Fibroblast of lung (primary cell): ENCODE data around the gene HYPK. TPM values are rescaled to one million over a fixed set of nuclear protein-coding genes. Genes with fewer than 3 reads are reported as not detected.
A peak's percentile ranks its signal among the peaks of the same experiment; 100 is the strongest.
"Not testable (repeated sequence)": the region's sequence is repeated elsewhere in the genome, so short reads cannot be mapped to it uniquely, and the experiment has no call there.

Experiments used
- DNase-seq, 2 donors: peaks; one replicate each; pipeline versions ENCODE4 v3.0.0 to v3.0.0-alpha.2; 2010; ENCODE audit warnings: low read depth in 2 of 2
- H2AFZ ChIP-seq: 2 replicates; pipeline ENCODE4 v1.5.1; 2012; ENCODE audit warnings: low read length, control low read depth, inconsistent platforms
- H3K27ac ChIP-seq: 2 replicates; pipeline ENCODE4 v1.5.1; 2011; ENCODE audit warnings: low read length, control low read depth; ENCODE audit not compliant: insufficient read depth
- H3K27me3 ChIP-seq: 2 replicates; pipeline ENCODE4 v1.5.1; 2011; ENCODE audit warnings: mild to moderate bottlenecking, low read length; ENCODE audit not compliant: control insufficient read depth, insufficient read depth
- H3K36me3 ChIP-seq: 2 replicates; pipeline ENCODE4 v1.5.1; 2011; ENCODE audit warnings: low read length; ENCODE audit not compliant: control insufficient read depth, insufficient read depth
- H3K4me1 ChIP-seq: 2 replicates; pipeline ENCODE4 v1.5.1; 2011; ENCODE audit warnings: low read length; ENCODE audit not compliant: control insufficient read depth, insufficient read depth; ENCODE audit errors: extremely low read depth
- H3K4me2 ChIP-seq: 2 replicates; pipeline ENCODE4 v1.5.1; 2011; ENCODE audit warnings: low read length, control low read depth; ENCODE audit not compliant: insufficient read depth; ENCODE audit errors: extremely low read depth
- H3K4me3 ChIP-seq, 4 experiments: fragments of 200-600 bp in 1 of 4; sonication (generic) in 1 of 4; replicated peaks in 1 of 4; 2 replicates each; pipeline ENCODE4 v1.5.1; 2011 to 2016; ENCODE audit warnings: low read length in 4 of 4, low read depth in 3 of 4, mild to moderate bottlenecking in 3 of 4, control low read depth in 2 of 4, inconsistent platforms in 1 of 4, mixed read lengths in 1 of 4; ENCODE audit not compliant: insufficient read depth in 1 of 4; ENCODE audit errors: control extremely low read depth in 1 of 4
- H3K79me2 ChIP-seq: 2 replicates; pipeline ENCODE4 v1.5.1; 2012; ENCODE audit warnings: mild to moderate bottlenecking, low read length, inconsistent platforms; ENCODE audit not compliant: control insufficient read depth, insufficient read depth
- H3K9ac ChIP-seq: 2 replicates; pipeline ENCODE4 v1.5.1; 2011; ENCODE audit warnings: mild to moderate bottlenecking, low read length, control low read depth; ENCODE audit not compliant: insufficient read depth
- H3K9me3 ChIP-seq: 2 replicates; pipeline ENCODE4 v1.5.1; 2012; ENCODE audit warnings: low read depth, low read length; ENCODE audit not compliant: control insufficient read depth, insufficient read depth
- H4K20me1 ChIP-seq: 2 replicates; pipeline ENCODE4 v1.5.1; 2011; ENCODE audit warnings: low read length; ENCODE audit not compliant: control insufficient read depth, insufficient read depth; ENCODE audit errors: extremely low read depth
- EZH2 ChIP-seq: IDR thresholded peaks from 2 replicates; pipeline ENCODE4 v1.5.1; 2012; ENCODE audit warnings: low read length, control low read depth, mild to moderate bottlenecking; ENCODE audit errors: missing control alignments
- polyA plus RNA-seq, 2 donors: library from polyadenylated mRNA; depleted of rRNA in 1 of 2; stranded (reverse) in 1 of 2; unstranded in 1 of 2; fragments of >200 nt; gene quantifications; 2 replicates each; pipeline ENCODE4 v1.2.1, GENCODE V29; 2011 to 2012; ENCODE audit warnings: missing spikeins in 1 of 2
- total RNA-seq: library from RNA; depleted of rRNA; stranded (reverse); fragments of >200 nt; gene quantifications from 2 replicates; pipeline ENCODE4 v1.2.1, GENCODE V29; 2014
- TF ChIP-seq, protein P1 (sequence below), 2 donors: IDR thresholded peaks in 1 of 2; conservative IDR thresholded peaks in 1 of 2; 1 replicate in 1 of 2; 2 replicates in 1 of 2; pipeline ENCODE4 v1.5.1; 2011 to 2012; ENCODE audit warnings: low read length in 2 of 2, control low read depth in 1 of 2, inconsistent platforms in 1 of 2, low read depth in 1 of 2, mild to moderate bottlenecking in 1 of 2

The HYPK gene
- total and polyA plus RNA-seq, 2 donors (not counting 1 experiment from before 2014, with no cell fraction given): 8.6 to 8.7 TPM

DNA sequence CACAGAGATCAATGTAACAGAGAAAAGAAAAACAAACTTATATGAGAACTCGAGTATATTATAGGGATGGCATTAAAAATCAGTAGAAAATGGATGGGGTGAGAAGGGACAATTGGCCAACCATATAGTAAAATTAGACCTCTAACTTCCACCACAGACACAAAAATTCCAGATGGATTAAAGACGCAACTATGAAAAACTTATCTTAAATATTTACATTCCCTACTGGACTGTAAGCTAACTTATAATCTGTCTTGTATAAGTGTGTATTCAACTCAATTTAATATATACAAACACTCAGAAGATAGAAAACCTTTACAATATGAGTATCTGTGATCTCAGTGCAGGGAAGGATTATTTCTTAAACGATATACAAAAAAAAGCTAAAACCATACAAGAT is 21.1 kb downstream of the HYPK start:
- Histone ChIP-seq H3K79me2 (peaks cover 54% of the 10 kb centered on the region), H3K36me3 (no peaks in the 10 kb centered on the region), H3K9me3 (no peaks in the 10 kb centered on the region), H3K9ac (no peak overlapping the region), H4K20me1 (no peaks in the 10 kb centered on the region), H3K4me1 (no peaks in the 10 kb centered on the region), H3K27me3 (no peaks in the 10 kb centered on the region), H3K27ac (peak overlapping the region; percentile 17), H3K4me2 (peak overlapping the region; percentile 39), H3K4me3 (peak overlapping the region in 3 of 4 experiments; percentile 28 to 39 (median 33)), H2AFZ (no peak overlapping the region)
- DNase-seq: peak in 1 of 2 donors; percentile 61
- TF ChIP-seq, protein P1, sequence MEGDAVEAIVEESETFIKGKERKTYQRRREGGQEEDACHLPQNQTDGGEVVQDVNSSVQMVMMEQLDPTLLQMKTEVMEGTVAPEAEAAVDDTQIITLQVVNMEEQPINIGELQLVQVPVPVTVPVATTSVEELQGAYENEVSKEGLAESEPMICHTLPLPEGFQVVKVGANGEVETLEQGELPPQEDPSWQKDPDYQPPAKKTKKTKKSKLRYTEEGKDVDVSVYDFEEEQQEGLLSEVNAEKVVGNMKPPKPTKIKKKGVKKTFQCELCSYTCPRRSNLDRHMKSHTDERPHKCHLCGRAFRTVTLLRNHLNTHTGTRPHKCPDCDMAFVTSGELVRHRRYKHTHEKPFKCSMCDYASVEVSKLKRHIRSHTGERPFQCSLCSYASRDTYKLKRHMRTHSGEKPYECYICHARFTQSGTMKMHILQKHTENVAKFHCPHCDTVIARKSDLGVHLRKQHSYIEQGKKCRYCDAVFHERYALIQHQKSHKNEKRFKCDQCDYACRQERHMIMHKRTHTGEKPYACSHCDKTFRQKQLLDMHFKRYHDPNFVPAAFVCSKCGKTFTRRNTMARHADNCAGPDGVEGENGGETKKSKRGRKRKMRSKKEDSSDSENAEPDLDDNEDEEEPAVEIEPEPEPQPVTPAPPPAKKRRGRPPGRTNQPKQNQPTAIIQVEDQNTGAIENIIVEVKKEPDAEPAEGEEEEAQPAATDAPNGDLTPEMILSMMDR (conservative IDR thresholded peaks at IDR 0.05 in 1 of 2, IDR thresholded peaks at IDR 0.05 in 1 of 2; ENCODE audit: low read depth in 1 of 2, low read length in 2 of 2): no peak
- TF ChIP-seq EZH2: no peak

DNA sequence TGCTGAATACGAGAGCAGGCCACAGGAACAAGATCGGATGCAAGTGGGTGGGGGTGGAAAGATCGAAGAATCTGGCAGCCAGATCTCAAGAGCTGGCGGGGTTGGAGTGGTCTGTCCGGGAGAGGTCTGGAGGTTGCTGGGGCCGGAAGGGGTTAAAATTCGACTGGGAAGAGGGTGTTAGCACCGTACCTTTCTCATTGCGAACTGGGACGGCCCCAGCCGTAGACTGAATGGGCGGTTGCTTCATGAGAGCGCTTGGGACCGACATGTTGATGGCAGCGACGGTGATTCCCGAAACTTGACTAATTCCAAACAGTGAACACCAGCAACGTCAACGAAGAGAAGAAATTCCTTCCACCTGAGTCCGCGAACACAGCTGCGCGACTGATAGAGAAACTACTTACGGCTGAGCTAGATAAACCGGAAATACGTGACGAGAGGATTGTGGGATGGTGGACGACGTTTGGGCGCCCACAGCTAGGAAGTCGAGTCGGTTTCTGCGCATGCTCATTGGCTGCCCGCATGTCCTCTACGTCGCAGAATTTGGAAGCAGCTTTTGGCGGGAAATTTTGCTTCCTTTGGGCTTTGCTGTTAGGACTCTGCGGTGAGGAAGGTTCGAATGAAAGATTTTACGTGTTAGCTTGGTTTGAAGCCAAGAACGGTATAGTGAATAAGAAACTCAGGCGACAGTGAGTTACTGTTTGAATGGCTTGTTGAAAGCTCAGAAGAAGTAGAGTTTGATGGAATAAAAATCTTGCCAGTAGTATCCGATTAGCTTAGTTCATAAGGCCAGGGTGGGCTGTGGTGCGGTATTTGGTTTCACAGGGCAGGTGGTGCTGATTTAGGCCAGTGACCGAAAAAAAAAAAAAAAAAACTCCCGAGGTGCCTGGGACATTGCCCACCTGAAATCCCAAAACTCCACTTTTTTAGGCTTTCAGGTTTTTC is 24.2 kb downstream of the HYPK start, which contains the start of gene MFAP1:
Gene MFAP1, minus strand, starts transcription at position 389 of the 945 bp plus-strand sequence. Its CDS starts 121 bp downstream, at position 268.
- peaks cover 59% of the 10 kb centered on the region for H3K79me2 ChIP-seq
- H4K20me1 ChIP-seq: no peaks in the 10 kb centered on the region
- peak within 1 kb of the TSS; percentile 43 for H2AFZ ChIP-seq
- peak within 1 kb of the TSS; percentile 63 to 98 (median 83) for H3K4me3 ChIP-seq
- H3K4me2 ChIP-seq: peak within 1 kb of the TSS; percentile 82
- no peaks in the 10 kb centered on the region for H3K27me3 ChIP-seq
- H3K27ac ChIP-seq: peak within 1 kb of the TSS; percentile 98
- H3K36me3 ChIP-seq: no peaks in the 10 kb centered on the region
- H3K9me3 ChIP-seq: no peaks in the 10 kb centered on the region
- peaks cover 3% of the 10 kb centered on the region for H3K4me1 ChIP-seq
- DNase-seq: peak; percentile 98
- TF ChIP-seq EZH2: no peak
- TF ChIP-seq, protein P1 (conservative IDR thresholded peaks at IDR 0.05 in 1 of 2, IDR thresholded peaks at IDR 0.05 in 1 of 2; ENCODE audit: low read depth in 1 of 2, low read length in 2 of 2): no peak
- peak within 1 kb of the TSS; percentile 93 for H3K9ac ChIP-seq

- not testable (repeated sequence) for H3K27ac ChIP-seq, H3K9me3 ChIP-seq, H4K20me1 ChIP-seq, DNase-seq, H3K4me1 ChIP-seq, H3K27me3 ChIP-seq, H3K4me2 ChIP-seq, H3K4me3 ChIP-seq, H3K9ac ChIP-seq, H2AFZ ChIP-seq, H3K36me3 ChIP-seq
- H3K79me2 ChIP-seq: peaks cover 55% of the 10 kb centered on the region
Measured at GRCh38 chr15:43825305-43825704, 24.9 kb downstream of the HYPK start.
